Measurements from ENCODE around the gene ACOXL.

The ACOXL gene

GRCh38 chr2:111120253-111121027 lies 388.1 kb downstream of the ACOXL start, which contains the start of gene BCL2L11:
Gene BCL2L11, plus strand, starts transcription at chr2:111120914. Its CDS starts 2,832 bp downstream, at chr2:111123746.
- H3K27me3 ChIP-seq = no peaks in the 10 kb centered on the region
- TF ChIP-seq CTCF (IDR thresholded peaks at IDR 0.05; ENCODE audit: low read depth, low read length) = peak; percentile 22
- H3K36me3 ChIP-seq = peaks cover 12% of the 10 kb centered on the region
- H3K4me1 ChIP-seq = no peaks in the 10 kb centered on the region
- peak within 1 kb of the TSS; percentile 80 for H3K4me3 ChIP-seq (ENCODE audit: low read depth, low read length)
- H3K9me3 ChIP-seq = no peaks in the 10 kb centered on the region
- DNase-seq = peak; percentile 88

- Histone ChIP-seq H3K27me3 (no peaks in the 10 kb centered on the region), H3K4me3 (ENCODE audit: low read depth, low read length) (peak overlapping the region; percentile 80), H3K9me3 (no peaks in the 10 kb centered on the region), H3K36me3 (peaks cover 16% of the 10 kb centered on the region), H3K4me1 (no peaks in the 10 kb centered on the region)
- peak; percentile 29 for DNase-seq
- no peak for TF ChIP-seq CTCF (IDR thresholded peaks at IDR 0.05; ENCODE audit: low read depth, low read length)
These were observed 388.9 kb downstream of the ACOXL start for GRCh38 chr2:111121028-111121827.

- no peaks in the 10 kb centered on the region for H3K9me3 ChIP-seq
- peak overlapping the region; percentile 80 for H3K4me3 ChIP-seq (ENCODE audit: low read depth, low read length)
- peaks cover 16% of the 10 kb centered on the region for H3K36me3 ChIP-seq
- H3K4me1 ChIP-seq = no peaks in the 10 kb centered on the region
- peak; percentile 88 for DNase-seq
- TF ChIP-seq CTCF (IDR thresholded peaks at IDR 0.05; ENCODE audit: low read depth, low read length) = no peak
- no peaks in the 10 kb centered on the region for H3K27me3 ChIP-seq
These were observed 389.7 kb downstream of the ACOXL start for GRCh38 chr2:111121828-111122630.

- no peaks in the 10 kb centered on the region for H3K27me3 ChIP-seq
- TF ChIP-seq CTCF (IDR thresholded peaks at IDR 0.05; ENCODE audit: low read depth, low read length) = no peak
- H3K9me3 ChIP-seq = no peaks in the 10 kb centered on the region
- H3K4me1 ChIP-seq = no peaks in the 10 kb centered on the region
- peak overlapping the region; percentile 72 for H3K4me3 ChIP-seq (ENCODE audit: low read depth, low read length)
- peaks cover 16% of the 10 kb centered on the region for H3K36me3 ChIP-seq
- DNase-seq = peak; percentile 63
These were observed 390.5 kb downstream of the ACOXL start for GRCh38 chr2:111122631-111123421.

GRCh38 chr2:111123751-111124150 lies 391.4 kb downstream of the ACOXL start:
- Histone ChIP-seq H3K36me3 (peaks cover 16% of the 10 kb centered on the region), H3K9me3 (no peaks in the 10 kb centered on the region), H3K4me1 (no peaks in the 10 kb centered on the region), H3K4me3 (ENCODE audit: low read depth, low read length) (peak overlapping the region; percentile 72; the same call in 1 of the 2 replicates), H3K27me3 (no peaks in the 10 kb centered on the region)
- no peak for DNase-seq
- TF ChIP-seq CTCF (IDR thresholded peaks at IDR 0.05; ENCODE audit: low read depth, low read length) = no peak
